ENCODE data around the gene DMD. TPM values are rescaled to one million over a fixed set of nuclear protein-coding genes. Genes with fewer than 3 reads are reported as not detected.

DMD gene
- total RNA-seq, 3 donors from 2014 or later (not counting 1 experiment from before 2014, with no cell fraction given): not detected

DNA sequence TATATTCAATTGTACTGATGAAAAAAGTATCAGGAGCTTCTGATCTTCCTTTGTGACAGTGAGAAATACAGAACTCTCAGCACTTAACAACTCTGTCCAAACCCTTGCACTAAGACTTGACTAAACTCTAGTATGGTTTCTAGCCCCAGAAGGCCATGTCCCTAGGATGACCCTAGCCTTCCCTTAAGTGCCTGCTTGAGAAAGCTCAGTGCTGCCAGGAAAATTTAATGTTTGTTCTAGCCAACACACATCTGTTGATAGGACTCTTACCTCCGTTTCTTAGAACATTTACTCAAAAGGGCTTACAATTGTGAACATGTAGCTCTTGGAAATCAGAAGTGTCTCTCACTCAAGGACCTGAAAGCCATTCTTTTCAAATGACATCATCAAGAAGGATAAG lies 1084.4 kb downstream of the DMD start:
- Mint-ChIP-seq H3K4me1 (no peaks in the 10 kb centered on the region), H3K27me3 (ENCODE audit: low read depth in 2 of 2) (no peaks in the 10 kb centered on the region), H3K9me3 (peaks cover 5 to 8% of the 10 kb centered on the region in 2 donors), H3K27ac (no peak overlapping the region), H3K36me3 (no peaks in the 10 kb centered on the region), H3K4me3 (no peak overlapping the region)
- Histone ChIP-seq H3K4me3 (ENCODE audit: low read length) (no peak overlapping the region), H3K27me3 (ENCODE audit: control insufficient read depth, insufficient read depth, low read length) (no peaks in the 10 kb centered on the region), H3K4me1 (ENCODE audit: control insufficient read depth, insufficient read depth, low read length) (no peaks in the 10 kb centered on the region), H3K36me3 (ENCODE audit: control insufficient read depth, insufficient read depth, low read length) (no peaks in the 10 kb centered on the region), H3K27ac (ENCODE audit: low read length) (no peak overlapping the region), H3K9me3 (ENCODE audit: control insufficient read depth, insufficient read depth, low read length) (no peaks in the 10 kb centered on the region)
- no peak for DNase-seq
- no CpG with 5 or more reads among the region's 1 CpG for WGBS (ENCODE audit: insufficient coverage)
- intact Hi-C loops (cut with micrococcal nuclease): no loop called here
- TF ChIP-seq CTCF (IDR thresholded peaks at IDR 0.05): no peak
- no peak for ATAC-seq

DNA sequence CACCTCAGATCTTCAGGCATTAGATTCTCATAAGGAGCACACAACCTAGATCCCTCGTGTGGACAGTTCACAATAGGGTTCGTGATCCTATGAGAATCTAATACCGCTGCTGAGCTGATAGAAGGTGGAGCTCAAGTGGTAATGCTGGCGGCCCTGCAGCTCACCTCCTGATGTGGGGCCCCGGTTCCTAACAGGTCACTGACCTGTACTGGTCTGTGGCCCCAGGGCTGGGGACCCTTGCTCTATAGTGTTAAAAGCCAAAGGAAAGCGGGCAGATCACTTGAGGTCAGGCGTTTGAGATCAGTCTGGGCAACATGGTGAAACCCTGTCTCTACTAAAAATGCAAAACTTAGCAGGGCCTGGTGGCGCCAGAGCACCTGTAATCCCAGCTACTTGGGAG lies 1092.5 kb downstream of the DMD start:
- Mint-ChIP-seq H3K9me3 (peaks cover 5 to 6% of the 10 kb centered on the region in 2 donors), H3K27me3 (ENCODE audit: low read depth in 2 of 2) (no peaks in the 10 kb centered on the region), H3K36me3 (no peaks in the 10 kb centered on the region), H3K4me3 (no peak overlapping the region), H3K27ac (no peak overlapping the region), H3K4me1 (no peaks in the 10 kb centered on the region)
- DNase-seq (no peak), ATAC-seq (no peak)
- no peak for TF ChIP-seq CTCF (IDR thresholded peaks at IDR 0.05)
- H3K27ac ChIP-seq (ENCODE audit: low read length): no peak overlapping the region
- intact Hi-C loops (cut with micrococcal nuclease): no loop called here
- no peaks in the 10 kb centered on the region for H3K27me3 ChIP-seq (ENCODE audit: control insufficient read depth, insufficient read depth, low read length)
- no peaks in the 10 kb centered on the region for H3K4me1 ChIP-seq (ENCODE audit: control insufficient read depth, insufficient read depth, low read length)
- no peak overlapping the region for H3K4me3 ChIP-seq (ENCODE audit: low read length)
- WGBS (ENCODE audit: insufficient coverage): 88% methylated on average over 8 of the region's 8 CpGs
- no peaks in the 10 kb centered on the region for H3K9me3 ChIP-seq (ENCODE audit: control insufficient read depth, insufficient read depth, low read length)
- H3K36me3 ChIP-seq (ENCODE audit: control insufficient read depth, insufficient read depth, low read length): no peaks in the 10 kb centered on the region

DNA sequence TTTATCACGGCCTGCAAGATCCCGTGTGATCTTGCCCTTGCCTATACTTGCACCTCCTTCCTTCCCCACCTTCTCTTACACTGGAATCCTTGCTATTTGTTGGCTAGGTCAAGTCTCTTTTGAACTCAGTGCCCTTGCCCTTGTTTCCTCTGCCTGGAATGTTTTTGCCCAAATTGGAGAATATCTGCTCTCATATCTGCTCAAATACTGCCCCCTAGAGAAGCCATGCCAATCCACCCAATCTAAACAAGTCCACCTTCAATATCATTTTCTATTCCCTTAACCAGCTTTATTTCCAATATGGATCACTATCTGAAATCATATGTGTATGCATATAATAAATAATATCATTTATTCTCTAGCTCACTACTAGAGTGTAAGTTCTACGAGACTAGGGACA lies 1095.3 kb downstream of the DMD start:
- H3K27me3 Mint-ChIP-seq (ENCODE audit: low read depth in 2 of 2): no peaks in the 10 kb centered on the region

More for the DNA sequence above, 1095.3 kb downstream of the DMD start:
- Mint-ChIP-seq H3K4me1 (no peaks in the 10 kb centered on the region), H3K9me3 (peaks cover 6 to 9% of the 10 kb centered on the region in 2 donors), H3K36me3 (no peaks in the 10 kb centered on the region), H3K4me3 (no peak overlapping the region), H3K27ac (no peak overlapping the region)
- Histone ChIP-seq H3K9me3 (ENCODE audit: control insufficient read depth, insufficient read depth, low read length) (no peaks in the 10 kb centered on the region), H3K27me3 (ENCODE audit: control insufficient read depth, insufficient read depth, low read length) (no peaks in the 10 kb centered on the region), H3K27ac (ENCODE audit: low read length) (no peak overlapping the region), H3K36me3 (ENCODE audit: control insufficient read depth, insufficient read depth, low read length) (no peaks in the 10 kb centered on the region), H3K4me1 (ENCODE audit: control insufficient read depth, insufficient read depth, low read length) (no peaks in the 10 kb centered on the region), H3K4me3 (ENCODE audit: low read length) (no peak overlapping the region)
- no peak for TF ChIP-seq CTCF (IDR thresholded peaks at IDR 0.05)
- intact Hi-C loops (cut with micrococcal nuclease): no loop called here
- ATAC-seq (no peak), DNase-seq (no peak)
- WGBS (ENCODE audit: insufficient coverage): 79% methylated on average over 2 of the region's 3 CpGs

Measured in natural killer cell (primary cell).